ENCODE data around the gene GALNT2. TPM values are rescaled to one million over a fixed set of nuclear protein-coding genes. Genes with fewer than 3 reads are reported as not detected.

GALNT2 gene
- total and polyA plus RNA-seq, 9 donors: 38.6 to 142 (median 83.7) TPM

- intact Hi-C loops (cut with DNase I): no loop called here
- TF ChIP-seq EP300 (IDR thresholded peaks at IDR 0.05) (no peak), POLR2A (IDR thresholded peaks at IDR 0.05) (no peak), CTCF (IDR thresholded peaks at IDR 0.05) (no peak)
- Histone ChIP-seq H3K27me3 (no peaks in the 10 kb centered on the region), H3K27ac (no peak overlapping the region), H3K36me3 (no peaks in the 10 kb centered on the region), H3K4me3 (no peak overlapping the region), H3K4me1 (ENCODE audit: insufficient read depth) (no peaks in the 10 kb centered on the region), H3K9me3 (no peaks in the 10 kb centered on the region)
- DNase-seq: no peak
- WGBS, 3 donors: 54 to 62% (median 62%) methylated on average over 23 of the region's 23 CpGs
These were observed 251.1 kb downstream of the GALNT2 start for GRCh38 chr1:230317823-230318819.

GRCh38 chr1:230319014-230319747, 252.1 kb downstream of the GALNT2 start:
- DNase-seq: no peak
- Histone ChIP-seq H3K27ac (no peak overlapping the region), H3K27me3 (no peaks in the 10 kb centered on the region), H3K4me1 (ENCODE audit: insufficient read depth) (no peaks in the 10 kb centered on the region), H3K9me3 (no peaks in the 10 kb centered on the region), H3K4me3 (no peak overlapping the region), H3K36me3 (no peaks in the 10 kb centered on the region)
- no peak for TF ChIP-seq POLR2A (IDR thresholded peaks at IDR 0.05)
- no peak for TF ChIP-seq CTCF (IDR thresholded peaks at IDR 0.05)
- no peak for TF ChIP-seq EP300 (IDR thresholded peaks at IDR 0.05)
- intact Hi-C loops (cut with DNase I): no loop called here
- 94 to 96% (median 95%) methylated on average over 17 of the region's 17 CpGs for WGBS, 3 donors

DNA sequence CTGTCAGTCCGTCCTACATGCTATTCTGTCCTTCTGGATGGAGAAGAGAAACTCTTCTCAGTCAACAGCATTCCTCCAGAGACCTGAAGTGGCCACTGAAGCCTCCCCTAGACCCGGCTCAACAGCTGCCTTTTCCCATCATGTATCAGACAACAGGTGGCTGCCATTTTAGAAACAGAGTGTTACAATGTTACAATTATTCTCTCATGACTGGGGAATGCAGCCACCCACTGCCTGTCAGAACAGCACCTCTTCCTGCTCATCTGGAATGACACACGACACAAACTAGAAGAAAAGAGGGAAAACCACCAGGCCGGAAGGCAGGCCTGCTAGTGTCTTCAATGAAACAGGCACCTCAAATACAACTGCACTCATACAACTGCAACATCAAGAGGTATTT, 253.8 kb downstream of the GALNT2 start:
- intact Hi-C loops (cut with DNase I): no loop called here
- 89 to 92% (median 89%) methylated on average over 4 of the region's 4 CpGs for WGBS, 3 donors
- TF ChIP-seq CTCF (IDR thresholded peaks at IDR 0.05): no peak
- no peak for TF ChIP-seq EP300 (IDR thresholded peaks at IDR 0.05)
- no peak for TF ChIP-seq POLR2A (IDR thresholded peaks at IDR 0.05)
- Histone ChIP-seq H3K9me3 (no peaks in the 10 kb centered on the region), H3K4me1 (ENCODE audit: insufficient read depth) (no peaks in the 10 kb centered on the region), H3K27ac (no peak overlapping the region), H3K4me3 (no peak overlapping the region), H3K36me3 (no peaks in the 10 kb centered on the region), H3K27me3 (no peaks in the 10 kb centered on the region)
- DNase-seq: no peak

GRCh38 chr1:230321341-230321740, 254.3 kb downstream of the GALNT2 start:
- WGBS, 3 donors: 89 to 93% (median 91%) methylated on average over 9 of the region's 9 CpGs

More at GRCh38 chr1:230321341-230321740, 254.3 kb downstream of the GALNT2 start:
- Histone ChIP-seq H3K9me3 (no peaks in the 10 kb centered on the region), H3K27ac (no peak overlapping the region), H3K27me3 (no peaks in the 10 kb centered on the region), H3K36me3 (no peaks in the 10 kb centered on the region), H3K4me3 (no peak overlapping the region), H3K4me1 (ENCODE audit: insufficient read depth) (no peaks in the 10 kb centered on the region)
- no peak for DNase-seq
- TF ChIP-seq POLR2A (IDR thresholded peaks at IDR 0.05): no peak
- TF ChIP-seq CTCF (IDR thresholded peaks at IDR 0.05): no peak
- intact Hi-C loops (cut with DNase I): no loop called here

All from ovary (tissue), 9 donors.